ENCODE results near the gene TAF4.

Gene TAF4

DNA sequence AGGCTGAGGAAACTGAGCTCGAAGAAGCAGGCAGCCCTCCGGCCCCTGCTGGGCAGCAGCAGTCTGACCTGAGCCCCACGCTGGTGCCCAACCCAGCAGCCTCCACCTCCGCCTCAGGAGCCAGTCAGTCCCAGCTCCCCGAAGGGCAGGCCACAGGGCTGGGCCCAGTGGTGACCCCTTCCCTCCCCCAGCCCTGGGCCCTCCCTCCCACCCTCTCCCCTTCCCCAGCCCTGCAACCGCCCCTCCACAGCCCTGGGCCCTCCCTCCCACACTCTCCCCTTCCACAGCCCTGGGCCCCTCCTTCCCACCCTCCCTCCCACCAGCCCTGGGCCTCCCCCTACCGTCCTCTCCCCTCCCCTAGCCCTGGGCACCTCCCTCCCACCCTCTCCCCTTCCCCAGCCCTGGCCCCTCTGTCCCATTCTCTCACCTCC lies 115.0 kb downstream of the TAF4 start:
- H3K79me2 ChIP-seq (ENCODE audit: low read length) = no peaks in the 10 kb centered on the region
- H3K9me3 ChIP-seq (replicated peaks; ENCODE audit: insufficient read depth, low read length) = no peaks in the 10 kb centered on the region
- no peaks in the 10 kb centered on the region for H3K9me2 ChIP-seq (replicated peaks; ENCODE audit: insufficient read depth, low read length)
- no peaks in the 10 kb centered on the region for H3F3A ChIP-seq (ENCODE audit: insufficient read depth, low read length)
- no peak for DNase-seq
- H3K27ac ChIP-seq (ENCODE audit: low read length) = no peak overlapping the region
- H2AFZ ChIP-seq (ENCODE audit: low read length) = no peak overlapping the region
- H3K27me3 ChIP-seq (replicated peaks; ENCODE audit: insufficient read depth, low read length) = peaks cover 33% of the 10 kb centered on the region
- no peaks in the 10 kb centered on the region for H3K36me3 ChIP-seq (replicated peaks; ENCODE audit: insufficient read depth, low read length)
- TF ChIP-seq CTCF (IDR thresholded peaks at IDR 0.05; ENCODE audit: low read length) = no peak
- TF ChIP-seq EZH2phosphoT487 (IDR thresholded peaks at IDR 0.05; ENCODE audit: low read length) = no peak
- no peak for TF ChIP-seq EZH2 (optimal IDR thresholded peaks at IDR 0.05; ENCODE audit: low read depth, low read length)
- H3K4me1 ChIP-seq (ENCODE audit: low read length) = no peaks in the 10 kb centered on the region
- no peaks in the 10 kb centered on the region for H4K20me1 ChIP-seq (ENCODE audit: insufficient read depth, low read length)
- no peak overlapping the region for H3K4me3 ChIP-seq (ENCODE audit: low read length)
- no peak overlapping the region for H3K9ac ChIP-seq (ENCODE audit: low read length)
- no peak overlapping the region for H3K4me2 ChIP-seq (ENCODE audit: low read depth, low read length)

GRCh38 chr20:61949714-61950640 lies 115.7 kb downstream of the TAF4 start:
- Histone ChIP-seq H3K9ac (ENCODE audit: low read length) (no peak overlapping the region), H3K9me3 (replicated peaks; ENCODE audit: insufficient read depth, low read length) (no peaks in the 10 kb centered on the region), H3K9me2 (replicated peaks; ENCODE audit: insufficient read depth, low read length) (no peaks in the 10 kb centered on the region), H2AFZ (ENCODE audit: low read length) (no peak overlapping the region), H3F3A (ENCODE audit: insufficient read depth, low read length) (no peaks in the 10 kb centered on the region), H3K27me3 (replicated peaks; ENCODE audit: insufficient read depth, low read length) (peaks cover 26% of the 10 kb centered on the region), H3K4me1 (ENCODE audit: low read length) (no peaks in the 10 kb centered on the region), H3K79me2 (ENCODE audit: low read length) (no peaks in the 10 kb centered on the region), H3K4me3 (ENCODE audit: low read length) (no peak overlapping the region), H3K4me2 (ENCODE audit: low read depth, low read length) (no peak overlapping the region), H3K27ac (ENCODE audit: low read length) (no peak overlapping the region), H3K36me3 (replicated peaks; ENCODE audit: insufficient read depth, low read length) (no peaks in the 10 kb centered on the region), H4K20me1 (ENCODE audit: insufficient read depth, low read length) (no peaks in the 10 kb centered on the region)
- DNase-seq = no peak
- no peak for TF ChIP-seq CTCF (IDR thresholded peaks at IDR 0.05; ENCODE audit: low read length)
- no peak for TF ChIP-seq EZH2 (optimal IDR thresholded peaks at IDR 0.05; ENCODE audit: low read depth, low read length)
- no peak for TF ChIP-seq EZH2phosphoT487 (IDR thresholded peaks at IDR 0.05; ENCODE audit: low read length)

DNA sequence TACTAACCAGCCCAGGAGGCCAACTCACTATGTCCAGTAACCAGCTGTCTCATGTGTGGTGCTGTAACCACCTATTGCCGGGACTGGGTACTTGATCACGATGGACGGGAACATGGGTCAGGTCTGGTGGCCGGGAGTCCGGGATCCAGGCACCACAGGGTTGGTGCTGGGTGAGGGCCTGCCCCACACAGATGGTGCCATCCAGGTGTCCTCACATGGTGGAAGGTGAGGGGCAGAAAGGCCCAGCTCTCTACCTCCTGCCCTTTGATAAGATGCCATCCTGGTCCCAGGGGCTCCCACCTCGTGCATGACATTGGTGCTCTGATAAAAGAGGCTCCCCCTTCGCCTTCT lies 116.3 kb downstream of the TAF4 start:
- TF ChIP-seq EZH2 (optimal IDR thresholded peaks at IDR 0.05; ENCODE audit: low read depth, low read length) (no peak), EZH2phosphoT487 (IDR thresholded peaks at IDR 0.05; ENCODE audit: low read length) (no peak), CTCF (IDR thresholded peaks at IDR 0.05; ENCODE audit: low read length) (no peak)
- Histone ChIP-seq H3K4me3 (ENCODE audit: low read length) (no peak overlapping the region), H2AFZ (ENCODE audit: low read length) (no peak overlapping the region), H3K27ac (ENCODE audit: low read length) (no peak overlapping the region), H3K4me2 (ENCODE audit: low read depth, low read length) (no peak overlapping the region), H3K36me3 (replicated peaks; ENCODE audit: insufficient read depth, low read length) (no peaks in the 10 kb centered on the region), H4K20me1 (ENCODE audit: insufficient read depth, low read length) (no peaks in the 10 kb centered on the region), H3K27me3 (replicated peaks; ENCODE audit: insufficient read depth, low read length) (peaks cover 20% of the 10 kb centered on the region), H3K9me2 (replicated peaks; ENCODE audit: insufficient read depth, low read length) (no peaks in the 10 kb centered on the region), H3F3A (ENCODE audit: insufficient read depth, low read length) (no peaks in the 10 kb centered on the region), H3K9me3 (replicated peaks; ENCODE audit: insufficient read depth, low read length) (no peaks in the 10 kb centered on the region), H3K79me2 (ENCODE audit: low read length) (no peaks in the 10 kb centered on the region), H3K9ac (ENCODE audit: low read length) (no peak overlapping the region), H3K4me1 (ENCODE audit: low read length) (no peaks in the 10 kb centered on the region)
- no peak for DNase-seq
